CD4-positive, alpha-beta T cell (primary cell): ENCODE measurements around the gene LRRC75B. TPM values are rescaled to one million over a fixed set of nuclear protein-coding genes. Genes with fewer than 3 reads are reported as not detected.

ENCODE experiments used
- ATAC-seq: fragments of 200-7000 bp; cut with Tn5 transposase; one replicate; pipeline ENCODE4 v1.10.0; 2022; ENCODE audit warnings: mild to moderate bottlenecking; ENCODE audit not compliant: poor library complexity
- CTCF ChIA-PET: fragments of 350-600 bp; sonication (Branson Sonifier 250); formaldehyde crosslinking; loops from one replicate; lab custom pipeline; 2021; ENCODE audit warnings: antibody characterized with exemption, inconsistent platforms; lab: Charles Lee
- POLR2A ChIA-PET: fragments of 350-600 bp; sonication (Branson Sonifier 250); formaldehyde crosslinking; loops from one replicate; lab custom pipeline; 2021; ENCODE audit warnings: antibody characterized with exemption, inconsistent platforms; lab: Charles Lee
- DNase-seq, 14 experiments: peaks; one replicate each; pipeline ENCODE4 v3.0.0-alpha.2; 2013 to 2020; ENCODE audit warnings: mixed read lengths in 2 of 14
- H3K27ac ChIP-seq, 2 donors: one replicate each; pipeline versions ENCODE4 v1.5.1 to v1.7.0; 2013; ENCODE audit warnings: low read length in 2 of 2, low read depth in 1 of 2, mild to moderate bottlenecking in 1 of 2
- H3K27me3 ChIP-seq, 2 experiments: 1 replicate in 1 of 2; 2 replicates in 1 of 2; pipeline versions ENCODE4 v1.6.1 to v1.7.0; 2013; ENCODE audit warnings: low read length in 2 of 2, control low read depth in 1 of 2, mild to moderate bottlenecking in 1 of 2, moderate library complexity in 1 of 2; ENCODE audit not compliant: insufficient read depth in 2 of 2, control insufficient read depth in 1 of 2
- H3K36me3 ChIP-seq: one replicate; pipeline ENCODE4 v1.6.1; 2013; ENCODE audit warnings: low read length, control low read depth; ENCODE audit not compliant: insufficient read depth
- H3K4me1 ChIP-seq: one replicate; pipeline ENCODE4 v1.6.1; 2013; ENCODE audit warnings: low read length, control low read depth; ENCODE audit not compliant: insufficient read depth
- H3K4me3 ChIP-seq: one replicate; pipeline ENCODE4 v1.5.1; 2013; ENCODE audit warnings: mild to moderate bottlenecking, low read length, moderate library complexity
- H3K9me3 ChIP-seq, 2 experiments: 1 replicate in 1 of 2; 2 replicates in 1 of 2; pipeline versions ENCODE4 v1.6.1 to v1.7.0; 2013; ENCODE audit warnings: low read length in 2 of 2, mild to moderate bottlenecking in 2 of 2, control low read depth in 1 of 2, moderate library complexity in 1 of 2; ENCODE audit not compliant: control insufficient read depth in 1 of 2, insufficient read depth in 1 of 2
- H3K27ac Mint-ChIP-seq: one replicate; pipeline ENCODE4 v1.8.0; 2020; ENCODE audit warnings: mixed read lengths
- H3K27me3 Mint-ChIP-seq: one replicate; pipeline ENCODE4 v1.8.0; 2021; ENCODE audit warnings: mixed read lengths
- H3K36me3 Mint-ChIP-seq: one replicate; pipeline ENCODE4 v1.8.0; 2021; ENCODE audit warnings: low read depth, mixed read lengths
- H3K4me1 Mint-ChIP-seq: one replicate; pipeline ENCODE4 v1.8.0; 2021; ENCODE audit warnings: low read depth, mixed read lengths
- H3K4me3 Mint-ChIP-seq: one replicate; pipeline ENCODE4 v1.8.0; 2020; ENCODE audit warnings: mild to moderate bottlenecking, mixed read lengths
- H3K9me3 Mint-ChIP-seq: one replicate; pipeline ENCODE4 v1.8.0; 2020; ENCODE audit warnings: mixed read lengths
- CTCF ChIP-seq: fragments of 200-600 bp; IDR thresholded peaks from one replicate; pipeline ENCODE4 v1.8.0; 2022; ENCODE audit warnings: antibody characterized with exemption, mild to moderate bottlenecking
- intact Hi-C, 2 experiments: fragments of 100-400 bp; cut with DNase I in 1 of 2; cut with micrococcal nuclease in 1 of 2; formaldehyde crosslinking; loops; one replicate each; pipeline versions ENCODE4 v1.15.1 to v1.9.0; 2023 to 2025; cut with DNase I, micrococcal nuclease
- total RNA-seq, 174 experiments: library from RNA in 2 of 174; stranded (reverse) in 2 of 174; gene quantifications; one replicate each; pipeline ENCODE4 v1.2.3 and lab custom pipeline; 2021 to 2026

LRRC75B gene
- total RNA-seq, 2 experiments from 2014 or later = not detected

GRCh38 chr22:24592058-24592850, 619 bp downstream of the LRRC75B start:
- peaks cover 6% of the 10 kb centered on the region for H3K27me3 Mint-ChIP-seq
- no peaks in the 10 kb centered on the region for H3K36me3 Mint-ChIP-seq
- H3K4me3 Mint-ChIP-seq = peak overlapping the region; percentile 71
- Histone ChIP-seq H3K4me1 (peaks cover 12% of the 10 kb centered on the region), H3K27me3 (peaks cover 3 to 6% of the 10 kb centered on the region in 2 experiments), H3K36me3 (no peaks in the 10 kb centered on the region), H3K9me3 (peaks cover 0 to 4% of the 10 kb centered on the region in 2 experiments), H3K27ac (no peak overlapping the region), H3K4me3 (no peak overlapping the region)
- no peaks in the 10 kb centered on the region for H3K9me3 Mint-ChIP-seq
- no peak for ATAC-seq
- H3K4me1 Mint-ChIP-seq = peaks cover 5% of the 10 kb centered on the region
- CTCF ChIA-PET = no interaction called here
- POLR2A ChIA-PET = no interaction called here
- peak in 1 of 14 experiments; percentile 15 for DNase-seq
- H3K27ac Mint-ChIP-seq = no peak overlapping the region
- TF ChIP-seq CTCF = no peak
- intact Hi-C loops = no loop called here

GRCh38 chr22:24591286-24591830, 1.5 kb downstream of the LRRC75B start:
- peaks cover 0 to 4% of the 10 kb centered on the region in 2 experiments for H3K9me3 ChIP-seq
- H3K27me3 ChIP-seq = peaks cover 3 to 6% of the 10 kb centered on the region in 2 experiments
- Mint-ChIP-seq H3K27me3 (peaks cover 6% of the 10 kb centered on the region), H3K4me3 (no peak overlapping the region), H3K36me3 (no peaks in the 10 kb centered on the region), H3K27ac (no peak overlapping the region), H3K9me3 (no peaks in the 10 kb centered on the region), H3K4me1 (peaks cover 5% of the 10 kb centered on the region)
- CTCF ChIA-PET = no interaction called here
- no peak overlapping the region for H3K27ac ChIP-seq
- intact Hi-C loops = no loop called here
- ATAC-seq (no peak), DNase-seq (no peak)
- H3K36me3 ChIP-seq = no peaks in the 10 kb centered on the region
- H3K4me1 ChIP-seq = peaks cover 12% of the 10 kb centered on the region
- POLR2A ChIA-PET = no interaction called here
- H3K4me3 ChIP-seq = no peak overlapping the region
- no peak for TF ChIP-seq CTCF

GRCh38 chr22:24590596-24591173, 2.2 kb downstream of the LRRC75B start:
- TF ChIP-seq CTCF = no peak
- CTCF ChIA-PET = no interaction called here
- Histone ChIP-seq H3K4me3 (no peak overlapping the region), H3K36me3 (no peaks in the 10 kb centered on the region), H3K27me3 (peaks cover 3 to 6% of the 10 kb centered on the region in 2 experiments), H3K4me1 (peaks cover 12% of the 10 kb centered on the region), H3K27ac (no peak overlapping the region), H3K9me3 (peaks cover 0 to 4% of the 10 kb centered on the region in 2 experiments)
- Mint-ChIP-seq H3K36me3 (no peaks in the 10 kb centered on the region), H3K27me3 (peaks cover 6% of the 10 kb centered on the region), H3K27ac (no peak overlapping the region), H3K9me3 (no peaks in the 10 kb centered on the region), H3K4me1 (peaks cover 5% of the 10 kb centered on the region), H3K4me3 (no peak overlapping the region)
- POLR2A ChIA-PET = no interaction called here
- intact Hi-C loops = no loop called here
- DNase-seq (no peak), ATAC-seq (no peak)
